A549 (cell line): Measurements from ENCODE around the gene ESYT1. TPM values are rescaled to one million over a fixed set of nuclear protein-coding genes. Genes with fewer than 3 reads are reported as not detected.
A peak's percentile ranks its signal among the peaks of the same experiment; 100 is the strongest.

Source experiments
- ATAC-seq, 2 experiments: fragments of 200-7000 bp in 1 of 2; fragments of >200 bp in 1 of 2; cut with Nextera tagmentation in 1 of 2; cut with Tn5 transposase in 1 of 2; 3 replicates each; pipeline versions ENCODE4 v1.8.0 to v1.9.1; 2018 to 2020; ENCODE audit warnings: mild to moderate bottlenecking in 1 of 2, moderate library complexity in 1 of 2
- CTCF ChIA-PET: fragments of 300-600 bp; sonication (Branson Sonifier 250); formaldehyde crosslinking; extraction: SDS; loops from one replicate; lab custom pipeline; 2021; ENCODE audit warnings: antibody characterized with exemption, inconsistent platforms; lab: Yijun Ruan, JAX
- POLR2A ChIA-PET: fragments of 350-600 bp; formaldehyde crosslinking; extraction: SDS; loops from one replicate; lab custom pipeline; 2021; ENCODE audit warnings: antibody characterized with exemption, inconsistent platforms; lab: Yijun Ruan, JAX
- DNase-seq, 2 experiments: peaks; one replicate each; pipeline versions ENCODE4 v3.0.0 to v3.0.0-alpha.2; 2011 to 2016; ENCODE audit warnings: low read depth in 1 of 2, low spot score in 1 of 2
- FAIRE-seq: peaks from 2 replicates; lab custom pipeline; 2011; peaks lifted over from hg19 to GRCh38; lab: Jason Lieb, UNC
- H3K27ac ChIP-seq, 2 experiments: fragments of >200 bp; sonication (Bioruptor Twin); formaldehyde crosslinking; 3 replicates each; pipeline ENCODE4 v1.5.1; 2016 to 2017
- H3K4me1 ChIP-seq: fragments of >200 bp; sonication (Bioruptor Twin); formaldehyde crosslinking; 3 replicates; pipeline ENCODE4 v1.6.1; 2016
- H3K4me2 ChIP-seq: fragments of >200 bp; sonication (Bioruptor Twin); formaldehyde crosslinking; 3 replicates; pipeline ENCODE4 v1.6.1; 2016
- H3K4me3 ChIP-seq: fragments of >200 bp; sonication (Bioruptor Twin); formaldehyde crosslinking; 3 replicates; pipeline ENCODE4 v1.5.1; 2016
- H3K9me3 ChIP-seq: fragments of >200 bp; sonication (Bioruptor Twin); formaldehyde crosslinking; 3 replicates; pipeline ENCODE4 v1.6.1; 2016
- BHLHE40 ChIP-seq: IDR thresholded peaks from 2 replicates; pipeline ENCODE4 v1.6.1; 2012; ENCODE audit warnings: low read depth, low read length, inconsistent platforms
- CBX8 ChIP-seq: fragments of 200-600 bp; sonication (generic); IDR thresholded peaks from 2 replicates; pipeline ENCODE4 v1.6.1; 2016
- CEBPB ChIP-seq, 2 experiments: fragments of >200 bp in 1 of 2; sonication (Bioruptor Twin) in 1 of 2; formaldehyde crosslinking in 1 of 2; IDR thresholded peaks; 2 replicates each; pipeline ENCODE4 v1.6.1; 2012 to 2016
- CHD2 ChIP-seq: fragments of 150-350 bp; IDR thresholded peaks from 2 replicates; pipeline ENCODE4 v1.6.1; 2014; ENCODE audit warnings: low read length; ENCODE audit not compliant: partially characterized antibody
- CHD4 ChIP-seq: fragments of 200-600 bp; sonication (generic); IDR thresholded peaks from 2 replicates; pipeline ENCODE4 v1.6.1; 2016; ENCODE audit warnings: antibody characterized with exemption, mild to moderate bottlenecking, borderline replicate concordance
- EHF ChIP-seq: fragments of 250-450 bp; sonication (Bioruptor Pico); IDR thresholded peaks from 2 replicates; pipeline ENCODE4 v1.5.0; 2020; ENCODE audit warnings: mild to moderate bottlenecking
- EHMT2 ChIP-seq: fragments of 200-600 bp; sonication (generic); IDR thresholded peaks from 2 replicates; pipeline ENCODE4 v1.6.1; 2016; ENCODE audit warnings: antibody characterized with exemption, low read depth, mild to moderate bottlenecking, moderate library complexity
- EP300 ChIP-seq, 2 experiments: fragments of >200 bp; sonication (Bioruptor Twin); formaldehyde crosslinking; IDR thresholded peaks; 2 replicates in 1 of 2; 3 replicates in 1 of 2; pipeline ENCODE4 v1.6.1; 2016 to 2017
- FOXS1 ChIP-seq: fragments of 250-450 bp; sonication (Bioruptor Pico); IDR thresholded peaks from 2 replicates; pipeline ENCODE4 v1.5.0; 2020; ENCODE audit warnings: mild to moderate bottlenecking, moderate library complexity
- HDAC2 ChIP-seq: fragments of 200-600 bp; sonication (generic); IDR thresholded peaks from 2 replicates; pipeline ENCODE4 v1.6.1; 2016
- HEYL ChIP-seq: fragments of 250-450 bp; sonication (Bioruptor Pico); IDR thresholded peaks from 2 replicates; pipeline ENCODE4 v1.8.0; 2021; ENCODE audit warnings: mild to moderate bottlenecking, moderate library complexity
- HOXA7 ChIP-seq: fragments of 250-450 bp; sonication (Bioruptor Pico); IDR thresholded peaks from 2 replicates; pipeline ENCODE4 v1.5.0; 2020; ENCODE audit warnings: mild to moderate bottlenecking, moderate library complexity
- HOXB5 ChIP-seq: fragments of 250-450 bp; sonication (Bioruptor Pico); IDR thresholded peaks from 2 replicates; pipeline ENCODE4 v1.5.0; 2020; ENCODE audit warnings: mild to moderate bottlenecking, moderate library complexity
- MYC ChIP-seq: IDR thresholded peaks from 2 replicates; pipeline ENCODE4 v1.6.1; 2012; ENCODE audit warnings: mild to moderate bottlenecking, inconsistent platforms, low read length, improper control_type of control experiment, borderline replicate concordance
- NFE2L2 ChIP-seq: fragments of 150-350 bp; conservative IDR thresholded peaks from 2 replicates; pipeline ENCODE4 v1.6.1; 2014; ENCODE audit warnings: low read length
- POLR2AphosphoS2 ChIP-seq: conservative IDR thresholded peaks from 2 replicates; pipeline ENCODE4 v1.6.1; 2012; ENCODE audit warnings: low read length, improper control_type of control experiment, inconsistent platforms
- RARB ChIP-seq: fragments of 250-450 bp; sonication (Bioruptor Pico); IDR thresholded peaks from 2 replicates; pipeline ENCODE4 v1.8.0; 2021; ENCODE audit warnings: mild to moderate bottlenecking, moderate library complexity
- RCOR1 ChIP-seq: fragments of 150-350 bp; IDR thresholded peaks from 2 replicates; pipeline ENCODE4 v1.6.1; 2014; ENCODE audit warnings: antibody characterized with exemption, low read length, low read depth
- RFX5 ChIP-seq: fragments of 450-650 bp; IDR thresholded peaks from 2 replicates; pipeline ENCODE4 v1.7.1; 2014; ENCODE audit warnings: antibody characterized with exemption, mild to moderate bottlenecking, moderate library complexity
- RNF2 ChIP-seq: fragments of 200-600 bp; sonication (generic); IDR thresholded peaks from 2 replicates; pipeline ENCODE4 v1.6.1; 2016; ENCODE audit warnings: low read depth, mild to moderate bottlenecking, antibody characterized with exemption, moderate library complexity, borderline replicate concordance
- SMC3 ChIP-seq: fragments of >200 bp; sonication (Bioruptor Twin); formaldehyde crosslinking; IDR thresholded peaks from 3 replicates; pipeline ENCODE4 v1.6.1; 2018; ENCODE audit warnings: inconsistent platforms
- SREBF2 ChIP-seq: fragments of 450-650 bp; IDR thresholded peaks from 2 replicates; pipeline ENCODE4 v1.6.1; 2014; ENCODE audit warnings: mild to moderate bottlenecking, moderate library complexity
- TFCP2L1 ChIP-seq: fragments of 250-450 bp; sonication (Bioruptor Pico); IDR thresholded peaks from 2 replicates; pipeline ENCODE4 v1.5.0; 2021; ENCODE audit warnings: mild to moderate bottlenecking
- ZC3H11A ChIP-seq: fragments of 450-650 bp; IDR thresholded peaks from 2 replicates; pipeline ENCODE4 v1.6.1; 2014; ENCODE audit warnings: antibody characterized with exemption, mild to moderate bottlenecking
- ZFP36 ChIP-seq: fragments of 450-650 bp; IDR thresholded peaks from 2 replicates; pipeline ENCODE4 v1.6.1; 2014; ENCODE audit warnings: borderline replicate concordance; ENCODE audit not compliant: partially characterized antibody
- ZNF302 ChIP-seq: fragments of 250-450 bp; sonication (Bioruptor Pico); IDR thresholded peaks from 2 replicates; pipeline ENCODE4 v1.9.0; 2021; ENCODE audit warnings: inconsistent platforms, mild to moderate bottlenecking, moderate library complexity
- ZSCAN20 ChIP-seq: fragments of 250-450 bp; sonication (Bioruptor Pico); IDR thresholded peaks from 2 replicates; pipeline ENCODE4 v1.8.0; 2022; ENCODE audit warnings: mild to moderate bottlenecking, moderate library complexity
- WGBS: methylation state at CpG from one replicate; pipeline ENCODE4 v1.1.6; 2017; ENCODE audit errors: missing lambda C conversion rate; 5-methylcytosine and 5-hydroxymethylcytosine counted together
- polyA plus RNA-seq, 4 experiments: library from polyadenylated mRNA; depleted of rRNA in 3 of 4; stranded (reverse); fragments of >200 nt; fragmentation: RNase III in 1 of 4; extraction: RNeasy Plus Mini Kit Qiagen cat#74134 plus additional on column Dnase treatment in 1 of 4; gene quantifications; 2 replicates in 3 of 4; 3 replicates in 1 of 4; pipeline ENCODE4 v1.2.3, GENCODE V29; 2011 to 2017
- TF ChIP-seq, protein P1 (sequence below): fragments of >200 bp; sonication (Bioruptor Twin); formaldehyde crosslinking; IDR thresholded peaks from 3 replicates; pipeline ENCODE4 v1.5.1; 2016
- TF ChIP-seq, protein P2 (sequence below): fragments of 250-450 bp; sonication (Bioruptor Pico); IDR thresholded peaks from 2 replicates; pipeline ENCODE4 v1.5.0; 2021; ENCODE audit warnings: mild to moderate bottlenecking, moderate library complexity, borderline replicate concordance
- TF ChIP-seq, protein P3 (sequence below): fragments of >200 bp; sonication (Bioruptor Twin); formaldehyde crosslinking; IDR thresholded peaks from 3 replicates; pipeline ENCODE4 v1.6.1; 2016
- TF ChIP-seq, protein P4 (sequence below): fragments of >200 bp; sonication (Bioruptor Twin); formaldehyde crosslinking; IDR thresholded peaks from 2 replicates; pipeline ENCODE4 v1.6.1; 2016
- TF ChIP-seq, protein P5 (sequence below): IDR thresholded peaks from 2 replicates; pipeline ENCODE4 v1.6.1; 2012
- TF ChIP-seq, protein P6 (sequence below): IDR thresholded peaks from 2 replicates; pipeline ENCODE4 v1.6.1; 2012; ENCODE audit warnings: low read depth, borderline replicate concordance

ESYT1 gene
- polyA plus RNA-seq, 2 of the 4 experiments (the other 2 are of a cell fraction) = 54.2 to 72.4 TPM

DNA sequence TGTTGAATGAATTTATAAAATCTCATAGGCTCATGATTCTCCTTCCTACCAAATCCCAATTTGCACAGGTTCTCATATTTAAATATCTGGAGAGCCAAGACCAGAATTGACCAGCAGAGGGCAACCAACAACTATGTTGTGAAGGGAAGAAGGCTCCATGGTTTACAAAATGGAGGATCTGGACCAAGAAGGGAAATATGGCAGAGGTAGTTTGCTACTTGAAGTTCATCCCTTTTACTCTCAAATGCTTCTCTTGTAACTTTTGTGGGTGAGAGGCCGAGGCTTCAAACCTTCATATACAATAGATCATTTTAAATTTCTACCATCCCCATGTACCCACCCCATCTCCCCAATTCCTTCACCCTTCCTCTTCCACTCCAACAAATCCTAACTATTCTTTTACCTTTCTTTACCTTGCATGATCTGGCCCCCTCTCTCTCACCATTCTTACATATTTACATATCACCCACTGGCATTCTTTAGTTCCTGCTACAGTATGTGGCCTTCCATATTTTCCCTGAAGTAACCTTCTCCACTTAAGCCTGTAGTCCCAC is 65.0 kb downstream of the ESYT1 start:
- CTCF ChIA-PET = interaction anchor here (0.8 to 6.5 kb wide), 14 partner anchors 9 to 444 kb away, joined by 3 to 204 read pairs (median 4); partner anchors contain the start of genes ESYT1, MYL6, NABP2 and RNF41
- no peak overlapping the region; the same call in 2 of the 3 replicates for H3K4me2 ChIP-seq
- H3K4me3 ChIP-seq = no peak overlapping the region
- POLR2A ChIA-PET = no interaction called here
- H3K4me1 ChIP-seq = peaks cover 3% of the 10 kb centered on the region
- 0% methylated on average over 1 of the region's 1 CpG for WGBS
- no peak for FAIRE-seq
- H3K27ac ChIP-seq = peak overlapping the region in 1 of 2 experiments; percentile 46; a peak in 2 of 6 replicates
- peak; percentile 79 to 91 for DNase-seq
- peak in 1 of 2 experiments; percentile 23; a peak in 3 of 6 replicates for ATAC-seq
- H3K9me3 ChIP-seq = no peaks in the 10 kb centered on the region
- TF ChIP-seq, protein P1, sequence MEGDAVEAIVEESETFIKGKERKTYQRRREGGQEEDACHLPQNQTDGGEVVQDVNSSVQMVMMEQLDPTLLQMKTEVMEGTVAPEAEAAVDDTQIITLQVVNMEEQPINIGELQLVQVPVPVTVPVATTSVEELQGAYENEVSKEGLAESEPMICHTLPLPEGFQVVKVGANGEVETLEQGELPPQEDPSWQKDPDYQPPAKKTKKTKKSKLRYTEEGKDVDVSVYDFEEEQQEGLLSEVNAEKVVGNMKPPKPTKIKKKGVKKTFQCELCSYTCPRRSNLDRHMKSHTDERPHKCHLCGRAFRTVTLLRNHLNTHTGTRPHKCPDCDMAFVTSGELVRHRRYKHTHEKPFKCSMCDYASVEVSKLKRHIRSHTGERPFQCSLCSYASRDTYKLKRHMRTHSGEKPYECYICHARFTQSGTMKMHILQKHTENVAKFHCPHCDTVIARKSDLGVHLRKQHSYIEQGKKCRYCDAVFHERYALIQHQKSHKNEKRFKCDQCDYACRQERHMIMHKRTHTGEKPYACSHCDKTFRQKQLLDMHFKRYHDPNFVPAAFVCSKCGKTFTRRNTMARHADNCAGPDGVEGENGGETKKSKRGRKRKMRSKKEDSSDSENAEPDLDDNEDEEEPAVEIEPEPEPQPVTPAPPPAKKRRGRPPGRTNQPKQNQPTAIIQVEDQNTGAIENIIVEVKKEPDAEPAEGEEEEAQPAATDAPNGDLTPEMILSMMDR = peak; percentile 93
- TF ChIP-seq ZC3H11A (no peak), RNF2 (no peak), RFX5 (no peak), RCOR1 (no peak), FOXS1 (CRISPR knock-in tag) (no peak), ZSCAN20 (CRISPR knock-in tag) (no peak), MYC (no peak), HOXB5 (no peak), POLR2AphosphoS2 (no peak), ZNF302 (no peak), CBX8 (no peak), CHD2 (no peak), HDAC2 (no peak), SREBF2 (no peak), EHMT2 (peak; percentile 92), SMC3 (peak; percentile 69), RARB (no peak), ZFP36 (peak; percentile 2), CHD4 (no peak), NFE2L2 (no peak), CEBPB (IDR thresholded peaks at IDR 0.05) (no peak), HEYL (CRISPR knock-in tag) (no peak), BHLHE40 (no peak), HOXA7 (CRISPR knock-in tag) (no peak), EP300 (IDR thresholded peaks at IDR 0.05) (no peak), EHF (CRISPR knock-in tag) (no peak), TFCP2L1 (CRISPR knock-in tag) (no peak)
- TF ChIP-seq, protein P2, sequence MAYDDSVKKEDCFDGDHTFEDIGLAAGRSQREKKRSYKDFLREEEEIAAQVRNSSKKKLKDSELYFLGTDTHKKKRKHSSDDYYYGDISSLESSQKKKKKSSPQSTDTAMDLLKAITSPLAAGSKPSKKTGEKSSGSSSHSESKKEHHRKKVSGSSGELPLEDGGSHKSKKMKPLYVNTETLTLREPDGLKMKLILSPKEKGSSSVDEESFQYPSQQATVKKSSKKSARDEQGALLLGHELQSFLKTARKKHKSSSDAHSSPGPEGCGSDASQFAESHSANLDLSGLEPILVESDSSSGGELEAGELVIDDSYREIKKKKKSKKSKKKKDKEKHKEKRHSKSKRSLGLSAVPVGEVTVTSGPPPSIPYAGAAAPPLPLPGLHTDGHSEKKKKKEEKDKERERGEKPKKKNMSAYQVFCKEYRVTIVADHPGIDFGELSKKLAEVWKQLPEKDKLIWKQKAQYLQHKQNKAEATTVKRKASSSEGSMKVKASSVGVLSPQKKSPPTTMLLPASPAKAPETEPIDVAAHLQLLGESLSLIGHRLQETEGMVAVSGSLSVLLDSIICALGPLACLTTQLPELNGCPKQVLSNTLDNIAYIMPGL (CRISPR knock-in tag) = no peak
- TF ChIP-seq, protein P3, sequence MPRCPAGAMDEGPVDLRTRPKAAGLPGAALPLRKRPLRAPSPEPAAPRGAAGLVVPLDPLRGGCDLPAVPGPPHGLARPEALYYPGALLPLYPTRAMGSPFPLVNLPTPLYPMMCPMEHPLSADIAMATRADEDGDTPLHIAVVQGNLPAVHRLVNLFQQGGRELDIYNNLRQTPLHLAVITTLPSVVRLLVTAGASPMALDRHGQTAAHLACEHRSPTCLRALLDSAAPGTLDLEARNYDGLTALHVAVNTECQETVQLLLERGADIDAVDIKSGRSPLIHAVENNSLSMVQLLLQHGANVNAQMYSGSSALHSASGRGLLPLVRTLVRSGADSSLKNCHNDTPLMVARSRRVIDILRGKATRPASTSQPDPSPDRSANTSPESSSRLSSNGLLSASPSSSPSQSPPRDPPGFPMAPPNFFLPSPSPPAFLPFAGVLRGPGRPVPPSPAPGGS = no peak
- TF ChIP-seq, protein P4, sequence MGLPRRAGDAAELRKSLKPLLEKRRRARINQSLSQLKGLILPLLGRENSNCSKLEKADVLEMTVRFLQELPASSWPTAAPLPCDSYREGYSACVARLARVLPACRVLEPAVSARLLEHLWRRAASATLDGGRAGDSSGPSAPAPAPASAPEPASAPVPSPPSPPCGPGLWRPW = no peak
- TF ChIP-seq, protein P5, sequence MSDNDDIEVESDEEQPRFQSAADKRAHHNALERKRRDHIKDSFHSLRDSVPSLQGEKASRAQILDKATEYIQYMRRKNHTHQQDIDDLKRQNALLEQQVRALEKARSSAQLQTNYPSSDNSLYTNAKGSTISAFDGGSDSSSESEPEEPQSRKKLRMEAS = 0 out of 2 replicates have a peak, but pooled peaks have one; percentile 35
- TF ChIP-seq, protein P6, sequence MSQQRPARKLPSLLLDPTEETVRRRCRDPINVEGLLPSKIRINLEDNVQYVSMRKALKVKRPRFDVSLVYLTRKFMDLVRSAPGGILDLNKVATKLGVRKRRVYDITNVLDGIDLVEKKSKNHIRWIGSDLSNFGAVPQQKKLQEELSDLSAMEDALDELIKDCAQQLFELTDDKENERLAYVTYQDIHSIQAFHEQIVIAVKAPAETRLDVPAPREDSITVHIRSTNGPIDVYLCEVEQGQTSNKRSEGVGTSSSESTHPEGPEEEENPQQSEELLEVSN = no peak
